H9 (cell line): ENCODE results near the gene PGR. TPM values are rescaled to one million over a fixed set of nuclear protein-coding genes. Genes with fewer than 3 reads are reported as not detected.

Source experiments
- DNase-seq: peaks from one replicate; pipeline ENCODE4 v3.0.0-alpha.2; 2017
- H2AFZ ChIP-seq: one replicate; pipeline ENCODE4 v1.6.1; 2013; ENCODE audit warnings: mild to moderate bottlenecking, low read length, control low read depth, moderate library complexity
- H2AK5ac ChIP-seq: 2 replicates; pipeline ENCODE4 v1.6.1; 2013; ENCODE audit warnings: low read length, control low read depth, mixed read lengths; ENCODE audit not compliant: insufficient read length
- H2BK120ac ChIP-seq: one replicate; pipeline ENCODE4 v1.6.1; 2013; ENCODE audit warnings: low read depth, mild to moderate bottlenecking, low read length, control low read depth, inconsistent platforms; ENCODE audit not compliant: poor library complexity, severe bottlenecking
- H2BK12ac ChIP-seq: 2 replicates; pipeline ENCODE4 v1.6.1; 2013; ENCODE audit warnings: low read length, control low read depth, mixed read lengths, low read depth; ENCODE audit not compliant: insufficient read length
- H2BK15ac ChIP-seq: 2 replicates; pipeline ENCODE4 v1.6.1; 2013; ENCODE audit warnings: low read depth, low read length, control low read depth
- H2BK20ac ChIP-seq: one replicate; pipeline ENCODE4 v1.6.1; 2013; ENCODE audit warnings: low read depth, mild to moderate bottlenecking, low read length, control low read depth, inconsistent platforms; ENCODE audit not compliant: poor library complexity, severe bottlenecking
- H2BK5ac ChIP-seq: 2 replicates; pipeline ENCODE4 v1.6.1; 2013; ENCODE audit warnings: low read length, control low read depth, mixed read lengths; ENCODE audit not compliant: insufficient read length
- H3K14ac ChIP-seq: 2 replicates; pipeline ENCODE4 v1.6.1; 2013; ENCODE audit warnings: low read length, control low read depth; ENCODE audit not compliant: insufficient read depth
- H3K18ac ChIP-seq: 2 replicates; pipeline ENCODE4 v1.6.1; 2013; ENCODE audit warnings: low read depth, mild to moderate bottlenecking, mixed read lengths, low read length, control low read depth; ENCODE audit not compliant: insufficient read length
- H3K23ac ChIP-seq: 2 replicates; pipeline ENCODE4 v1.6.1; 2013; ENCODE audit warnings: low read length, control low read depth, mixed read lengths, low read depth; ENCODE audit not compliant: insufficient read length
- H3K23me2 ChIP-seq: 2 replicates; pipeline ENCODE4 v1.6.1; 2013; ENCODE audit warnings: low read depth, mild to moderate bottlenecking, mixed read lengths, low read length, control low read depth; ENCODE audit not compliant: insufficient read length, poor library complexity, severe bottlenecking
- H3K27ac ChIP-seq: 2 replicates; pipeline ENCODE4 v1.5.1; 2013; ENCODE audit warnings: low read length, control low read depth, mixed read lengths, low read depth; ENCODE audit not compliant: insufficient read length
- H3K27me3 ChIP-seq: 2 replicates; pipeline ENCODE4 v1.6.1; 2013; ENCODE audit warnings: low read length, control low read depth, inconsistent platforms; ENCODE audit not compliant: insufficient read depth
- H3K4ac ChIP-seq: 2 replicates; pipeline ENCODE4 v1.6.1; 2013; ENCODE audit warnings: low read depth, mild to moderate bottlenecking, control low read depth, inconsistent platforms, low read length, moderate library complexity
- H3K4me1 ChIP-seq: 2 replicates; pipeline ENCODE4 v1.6.1; 2013; ENCODE audit warnings: low read length, control low read depth, inconsistent platforms; ENCODE audit not compliant: insufficient read depth
- H3K4me2 ChIP-seq: 2 replicates; pipeline ENCODE4 v1.6.1; 2013; ENCODE audit warnings: low read length, control low read depth, mixed read lengths; ENCODE audit not compliant: insufficient read length, insufficient read depth
- H3K56ac ChIP-seq: 2 replicates; pipeline ENCODE4 v1.6.1; 2013; ENCODE audit warnings: low read depth, mild to moderate bottlenecking, mixed read lengths, low read length, control low read depth; ENCODE audit not compliant: insufficient read length
- H3K79me1 ChIP-seq: 2 replicates; pipeline ENCODE4 v1.6.1; 2013; ENCODE audit warnings: low read depth, mild to moderate bottlenecking, moderate library complexity, low read length, control low read depth, inconsistent platforms; ENCODE audit not compliant: insufficient read depth, poor library complexity, severe bottlenecking
- H3K79me2 ChIP-seq: 2 replicates; pipeline ENCODE4 v1.6.1; 2013; ENCODE audit warnings: low read length, control low read depth, inconsistent platforms; ENCODE audit not compliant: insufficient read depth
- H3K9ac ChIP-seq: 2 replicates; pipeline ENCODE4 v1.6.1; 2013; ENCODE audit warnings: low read length, control low read depth, mixed read lengths; ENCODE audit not compliant: insufficient read length; ENCODE audit errors: extremely low read depth
- H3K9me3 ChIP-seq: one replicate; pipeline ENCODE4 v1.6.1; 2013; ENCODE audit warnings: low read depth, low read length, inconsistent platforms; ENCODE audit not compliant: control insufficient read depth
- H3T11ph ChIP-seq: one replicate; pipeline ENCODE4 v1.6.1; 2013; ENCODE audit warnings: mild to moderate bottlenecking, low read length, control low read depth, inconsistent platforms
- H4K20me1 ChIP-seq: one replicate; pipeline ENCODE4 v1.6.1; 2013; ENCODE audit not compliant: control insufficient read depth, insufficient read length, insufficient read depth
- H4K5ac ChIP-seq: 2 replicates; pipeline ENCODE4 v1.6.1; 2013; ENCODE audit warnings: low read depth, mild to moderate bottlenecking, mixed read lengths, low read length, control low read depth; ENCODE audit not compliant: insufficient read length
- H4K8ac ChIP-seq: replicated peaks from 2 replicates; pipeline ENCODE4 v1.6.1; 2013; ENCODE audit warnings: low read length, control low read depth, mixed read lengths, low read depth; ENCODE audit not compliant: insufficient read length
- H4K91ac ChIP-seq: 2 replicates; pipeline ENCODE4 v1.6.1; 2013; ENCODE audit warnings: low read depth, mild to moderate bottlenecking, moderate library complexity, mixed read lengths, low read length, control low read depth; ENCODE audit not compliant: insufficient read length
- H3K27ac Mint-ChIP-seq, 3 experiments: 2 replicates in 2 of 3; 3 replicates in 1 of 3; pipeline ENCODE4 v1.8.0; 2020 to 2021; ENCODE audit warnings: mixed read lengths in 3 of 3, mild to moderate bottlenecking in 1 of 3, moderate library complexity in 1 of 3
- H3K27me3 Mint-ChIP-seq: 2 replicates; pipeline ENCODE4 v1.8.0; 2021; ENCODE audit warnings: low read depth, mild to moderate bottlenecking, moderate library complexity, mixed read lengths
- H3K36me3 Mint-ChIP-seq, 3 experiments: 2 replicates in 2 of 3; 3 replicates in 1 of 3; pipeline ENCODE4 v1.8.0; 2020 to 2021; ENCODE audit warnings: low read depth in 3 of 3, mixed read lengths in 3 of 3; ENCODE audit not compliant: insufficient read depth in 1 of 3
- H3K4me1 Mint-ChIP-seq, 2 experiments: 2 replicates each; pipeline ENCODE4 v1.8.0; 2020; ENCODE audit warnings: mixed read lengths in 2 of 2
- H3K4me3 Mint-ChIP-seq, 2 experiments: 2 replicates in 1 of 2; 3 replicates in 1 of 2; pipeline ENCODE4 v1.8.0; 2020 to 2021; ENCODE audit warnings: mild to moderate bottlenecking in 2 of 2, mixed read lengths in 2 of 2, moderate library complexity in 1 of 2
- H3K9me3 Mint-ChIP-seq, 2 experiments: 2 replicates in 1 of 2; 3 replicates in 1 of 2; pipeline ENCODE4 v1.8.0; 2020; ENCODE audit warnings: mild to moderate bottlenecking in 2 of 2, mixed read lengths in 2 of 2, moderate library complexity in 1 of 2
- CTCF ChIP-seq: fragments of 200-600 bp; sonication (generic); conservative IDR thresholded peaks from 3 replicates; pipeline ENCODE4 v1.8.0; 2021; ENCODE audit warnings: antibody characterized with exemption, mild to moderate bottlenecking
- WGBS: extraction: QIAGEN DNeasy Blood & Tissue Kit; methylation state at CpG from one replicate; pipeline ENCODE4 v1.1.7; 2013; ENCODE audit warnings: missing lambda C conversion rate, low lambda C conversion rate, mixed read lengths; ENCODE audit not compliant: insufficient read length; ENCODE audit errors: extremely low coverage; 5-methylcytosine and 5-hydroxymethylcytosine counted together
- total RNA-seq: library from RNA; stranded (reverse); gene quantifications from 2 replicates; pipeline ENCODE4 v1.2.1, GENCODE V29; 2021

PGR gene
- total RNA-seq, 1 experiment from 2014 or later, result 0.02 TPM

- no peak overlapping the region for H4K8ac ChIP-seq
- Mint-ChIP-seq H3K27ac (no peak overlapping the region), H3K27me3 (no peaks in the 10 kb centered on the region), H3K9me3 (no peaks in the 10 kb centered on the region), H3K4me1 (peaks cover 3 to 8% of the 10 kb centered on the region in 2 experiments; a peak in 3 of 4 replicates), H3K36me3 (no peaks in the 10 kb centered on the region), H3K4me3 (no peak overlapping the region)
- no peak overlapping the region for H3K18ac ChIP-seq
- H4K91ac ChIP-seq, result no peak overlapping the region
- H4K5ac ChIP-seq, result no peak overlapping the region
- H3K14ac ChIP-seq, result no peak overlapping the region
- no peaks in the 10 kb centered on the region for H3K27me3 ChIP-seq
- no peak overlapping the region for H2BK5ac ChIP-seq
- no peak overlapping the region for H3K9ac ChIP-seq
- H2BK20ac ChIP-seq, result no peak overlapping the region
- no peak for DNase-seq
- no peak overlapping the region for H3T11ph ChIP-seq
- H2AK5ac ChIP-seq, result no peak overlapping the region
- no peaks in the 10 kb centered on the region for H4K20me1 ChIP-seq
- H3K23ac ChIP-seq, result no peak overlapping the region
- no peaks in the 10 kb centered on the region for H3K4me1 ChIP-seq
- no peak overlapping the region for H2BK12ac ChIP-seq
- no peak overlapping the region for H3K4ac ChIP-seq
- no peak overlapping the region for H2BK15ac ChIP-seq
- H2AFZ ChIP-seq, result no peak overlapping the region
- H3K79me1 ChIP-seq, result no peaks in the 10 kb centered on the region
- no peaks in the 10 kb centered on the region for H3K79me2 ChIP-seq
- no CpG with 5 or more reads among the region's 2 CpGs for WGBS
- H3K23me2 ChIP-seq, result no peaks in the 10 kb centered on the region
- H3K56ac ChIP-seq, result no peak overlapping the region
- no peak for TF ChIP-seq CTCF
- no peak overlapping the region for H3K27ac ChIP-seq
- H3K9me3 ChIP-seq, result no peaks in the 10 kb centered on the region
- H3K4me2 ChIP-seq, result no peak overlapping the region
- no peak overlapping the region for H2BK120ac ChIP-seq
Observed at GRCh38 chr11:101046947-101047346, 82.7 kb downstream of the PGR start.
